Prostate gland (tissue), 2 donors: ENCODE measurements around the gene SLC16A5. TPM values are rescaled to one million over a fixed set of nuclear protein-coding genes. Genes with fewer than 3 reads are reported as not detected.

Source experiments
- DNase-seq: peaks from one replicate; pipeline ENCODE4 v3.0.0-alpha.2; 2019; ENCODE audit warnings: low spot score
- H3K27ac ChIP-seq, 2 donors: fragments of 200-600 bp; sonication (generic); 2 replicates each; pipeline ENCODE4 v1.5.1; 2017 to 2019
- H3K27me3 ChIP-seq: fragments of 200-600 bp; sonication (generic); replicated peaks from 2 replicates; pipeline ENCODE4 v1.5.1; 2019; ENCODE audit not compliant: insufficient read depth
- H3K36me3 ChIP-seq, 2 donors: fragments of 200-600 bp; sonication (generic); 1 replicate in 1 of 2; 2 replicates in 1 of 2; pipeline versions ENCODE4 v1.5.1 to v1.8.1; 2017 to 2019
- H3K4me1 ChIP-seq: fragments of 200-600 bp; sonication (generic); replicated peaks from 2 replicates; pipeline ENCODE4 v1.5.1; 2019
- H3K4me3 ChIP-seq, 2 donors: fragments of 200-600 bp; sonication (generic); 2 replicates each; pipeline ENCODE4 v1.5.1; 2017 to 2019
- H3K9me3 ChIP-seq: fragments of 200-600 bp; sonication (generic); 2 replicates; pipeline ENCODE4 v1.5.1; 2017
- POLR2A ChIP-seq: fragments of 450-650 bp; IDR thresholded peaks from one replicate; pipeline ENCODE4 v1.6.1; 2016; ENCODE audit warnings: antibody characterized with exemption, mild to moderate bottlenecking
- POLR2AphosphoS5 ChIP-seq: sonication (generic); formaldehyde crosslinking; IDR thresholded peaks from one replicate; pipeline ENCODE4 v1.6.1; 2017; ENCODE audit warnings: antibody characterized with exemption
- WGBS: methylation state at CpG from one replicate; pipeline ENCODE4 v1.1.5; 2018; 5-methylcytosine and 5-hydroxymethylcytosine counted together
- intact Hi-C: fragments of 100-400 bp; cut with DNase I; formaldehyde crosslinking; loops from one replicate; pipeline ENCODE4 v1.14.2; 2022
- total RNA-seq, 2 donors: library from RNA; depleted of rRNA; stranded (reverse); fragments of >200 nt; gene quantifications; one replicate each; pipeline ENCODE4 v1.1.0, GENCODE V29; 2016
- TF ChIP-seq, protein P1 (sequence below), 4 experiments: fragments of 200-600 bp in 2 of 4; fragments of 450-650 bp in 2 of 4; sonication (generic) in 2 of 4; IDR thresholded peaks; 1 replicate in 3 of 4; 2 replicates in 1 of 4; pipeline ENCODE4 v1.5.1; 2016 to 2019; ENCODE audit warnings: antibody characterized with exemption in 4 of 4, mild to moderate bottlenecking in 2 of 4, moderate library complexity in 2 of 4

The SLC16A5 gene
- total RNA-seq, 2 donors from 2014 or later, result 65.0 to 66.4 TPM

DNA sequence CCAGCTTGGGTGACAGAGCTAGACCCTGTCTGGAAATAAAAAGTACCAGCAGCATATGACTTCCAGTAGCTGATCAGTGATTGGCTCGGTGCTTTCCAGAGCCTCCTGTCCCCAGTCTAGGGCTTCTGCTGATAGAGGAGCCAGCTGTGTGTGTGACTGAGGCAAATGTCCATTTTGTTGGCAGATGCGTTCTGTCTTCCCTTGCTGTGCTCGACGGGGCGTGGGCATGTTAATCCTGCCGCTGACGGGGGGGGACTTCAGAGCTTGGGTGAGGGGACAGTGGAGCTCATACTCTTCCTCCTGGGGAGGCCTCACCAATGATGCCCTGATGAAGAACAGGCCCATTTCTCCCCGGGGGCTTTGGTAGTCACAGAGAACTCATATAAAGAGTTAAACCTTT lies 26.1 kb upstream of the SLC16A5 start:
- DNase-seq, result no peak
- Histone ChIP-seq H3K4me1 (no peaks in the 10 kb centered on the region), H3K4me3 (no peak overlapping the region), H3K9me3 (no peaks in the 10 kb centered on the region), H3K27me3 (no peaks in the 10 kb centered on the region), H3K36me3 (peaks cover 6 to 15% of the 10 kb centered on the region in 2 donors), H3K27ac (no peak overlapping the region)
- WGBS, result 82% methylated on average over 8 of the region's 8 CpGs
- intact Hi-C loops, result no loop called here
- TF ChIP-seq, protein P1, sequence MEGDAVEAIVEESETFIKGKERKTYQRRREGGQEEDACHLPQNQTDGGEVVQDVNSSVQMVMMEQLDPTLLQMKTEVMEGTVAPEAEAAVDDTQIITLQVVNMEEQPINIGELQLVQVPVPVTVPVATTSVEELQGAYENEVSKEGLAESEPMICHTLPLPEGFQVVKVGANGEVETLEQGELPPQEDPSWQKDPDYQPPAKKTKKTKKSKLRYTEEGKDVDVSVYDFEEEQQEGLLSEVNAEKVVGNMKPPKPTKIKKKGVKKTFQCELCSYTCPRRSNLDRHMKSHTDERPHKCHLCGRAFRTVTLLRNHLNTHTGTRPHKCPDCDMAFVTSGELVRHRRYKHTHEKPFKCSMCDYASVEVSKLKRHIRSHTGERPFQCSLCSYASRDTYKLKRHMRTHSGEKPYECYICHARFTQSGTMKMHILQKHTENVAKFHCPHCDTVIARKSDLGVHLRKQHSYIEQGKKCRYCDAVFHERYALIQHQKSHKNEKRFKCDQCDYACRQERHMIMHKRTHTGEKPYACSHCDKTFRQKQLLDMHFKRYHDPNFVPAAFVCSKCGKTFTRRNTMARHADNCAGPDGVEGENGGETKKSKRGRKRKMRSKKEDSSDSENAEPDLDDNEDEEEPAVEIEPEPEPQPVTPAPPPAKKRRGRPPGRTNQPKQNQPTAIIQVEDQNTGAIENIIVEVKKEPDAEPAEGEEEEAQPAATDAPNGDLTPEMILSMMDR (IDR thresholded peaks at IDR 0.05), result no peak
- TF ChIP-seq POLR2AphosphoS5, result no peak
- TF ChIP-seq POLR2A, result no peak

- Histone ChIP-seq H3K27ac (no peak overlapping the region), H3K27me3 (no peaks in the 10 kb centered on the region), H3K36me3 (peaks cover 6 to 15% of the 10 kb centered on the region in 2 donors), H3K4me3 (no peak overlapping the region), H3K9me3 (no peaks in the 10 kb centered on the region), H3K4me1 (no peaks in the 10 kb centered on the region)
- TF ChIP-seq POLR2A (no peak), POLR2AphosphoS5 (no peak)
- TF ChIP-seq, protein P1 (IDR thresholded peaks at IDR 0.05), result no peak
- no peak for DNase-seq
- intact Hi-C loops, result no loop called here
- WGBS, result 84% methylated on average over 13 of the region's 13 CpGs
Observed at GRCh38 chr17:75063201-75063600, 24.6 kb upstream of the SLC16A5 start.

- Histone ChIP-seq H3K4me3 (no peak overlapping the region), H3K27me3 (no peaks in the 10 kb centered on the region), H3K9me3 (no peaks in the 10 kb centered on the region), H3K36me3 (peaks cover 6 to 15% of the 10 kb centered on the region in 2 donors), H3K27ac (no peak overlapping the region), H3K4me1 (no peaks in the 10 kb centered on the region)
- intact Hi-C loops, result no loop called here
- WGBS, result 88% methylated on average over 3 of the region's 3 CpGs
- DNase-seq, result no peak
- TF ChIP-seq POLR2A, result no peak
- TF ChIP-seq POLR2AphosphoS5, result no peak
- TF ChIP-seq, protein P1 (IDR thresholded peaks at IDR 0.05), result no peak
Observed at GRCh38 chr17:75063626-75064025, 24.1 kb upstream of the SLC16A5 start.

DNA sequence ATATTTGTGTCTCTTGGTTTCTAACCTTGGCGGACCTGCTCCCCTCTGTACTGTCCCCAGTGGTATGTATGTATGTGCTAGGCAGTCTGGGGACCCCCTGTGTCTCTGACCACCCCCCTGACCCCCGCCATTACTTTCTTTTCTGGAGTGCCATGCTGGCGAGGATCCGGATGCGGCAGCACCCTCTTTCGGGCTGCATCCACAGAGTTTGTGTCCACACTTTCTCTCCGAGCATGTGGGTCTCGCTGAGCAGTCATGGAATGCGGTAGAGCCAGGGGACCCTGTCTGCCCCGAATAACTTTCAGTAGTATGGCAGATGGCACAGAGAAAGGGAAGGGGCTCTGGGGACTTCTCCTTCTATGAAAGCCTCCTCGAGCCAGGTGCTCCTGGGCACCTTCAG lies 23.7 kb upstream of the SLC16A5 start:
- H3K27me3 ChIP-seq, result no peaks in the 10 kb centered on the region
- DNase-seq, result no peak
- H3K36me3 ChIP-seq, result peaks cover 6 to 15% of the 10 kb centered on the region in 2 donors
- intact Hi-C loops, result no loop called here
- TF ChIP-seq POLR2AphosphoS5 (no peak), POLR2A (no peak)
- TF ChIP-seq, protein P1 (IDR thresholded peaks at IDR 0.05), result no peak
- H3K9me3 ChIP-seq, result no peaks in the 10 kb centered on the region
- no peaks in the 10 kb centered on the region for H3K4me1 ChIP-seq
- H3K4me3 ChIP-seq, result no peak overlapping the region
- no peak overlapping the region for H3K27ac ChIP-seq
- 91% methylated on average over 11 of the region's 11 CpGs for WGBS

DNA sequence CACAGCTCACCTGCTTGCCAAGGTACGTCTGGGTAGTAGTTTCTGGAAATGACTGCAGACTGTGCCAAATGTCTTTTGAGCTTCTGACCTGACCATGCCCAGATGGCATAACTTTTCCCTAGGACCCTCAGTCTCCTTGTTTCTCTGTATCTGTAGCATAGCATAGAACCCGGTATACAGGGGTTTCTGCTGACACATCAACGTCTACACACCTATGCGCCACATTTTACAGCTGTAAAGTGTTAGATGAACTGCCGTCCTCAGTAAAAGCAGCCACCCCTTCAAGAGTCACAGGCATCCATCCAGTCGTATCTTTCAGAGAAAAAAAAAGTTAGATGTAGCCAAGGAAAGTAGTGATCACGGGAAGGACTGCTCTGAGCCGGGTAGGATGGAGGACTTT lies 23.3 kb upstream of the SLC16A5 start:
- Histone ChIP-seq H3K36me3 (peaks cover 6 to 15% of the 10 kb centered on the region in 2 donors), H3K4me1 (no peaks in the 10 kb centered on the region), H3K9me3 (no peaks in the 10 kb centered on the region), H3K27ac (no peak overlapping the region), H3K27me3 (no peaks in the 10 kb centered on the region), H3K4me3 (no peak overlapping the region)
- intact Hi-C loops, result no loop called here
- TF ChIP-seq, protein P1 (IDR thresholded peaks at IDR 0.05), result no peak
- no peak for TF ChIP-seq POLR2A
- TF ChIP-seq POLR2AphosphoS5, result no peak
- WGBS, result 78% methylated on average over 8 of the region's 8 CpGs
- DNase-seq, result no peak
